GM21825 (cell line): ENCODE results near the gene RSPH1.

Experiments
- ATAC-seq: cut with Tn5 transposase; IDR thresholded peaks from one replicate; pipeline ENCODE4 v1.9.1; 2021; ENCODE audit warnings: mild to moderate bottlenecking, moderate library complexity; ENCODE audit not compliant: unreplicated experiment

RSPH1 gene

GRCh38 chr21:42467140-42467983, 28.7 kb downstream of the RSPH1 start:
- no peak for ATAC-seq

GRCh38 chr21:42466700-42467099, 29.3 kb downstream of the RSPH1 start:
- no peak for ATAC-seq

- ATAC-seq: no peak
These were observed 30.3 kb downstream of the RSPH1 start for GRCh38 chr21:42465803-42466127.

- no peak for ATAC-seq
These were observed 30.8 kb downstream of the RSPH1 start for GRCh38 chr21:42465008-42465802.

GRCh38 chr21:42463861-42464515, 32.0 kb downstream of the RSPH1 start:
- ATAC-seq: no peak

- ATAC-seq: no peak
These were observed 33.8 kb downstream of the RSPH1 start for GRCh38 chr21:42461881-42462877.

GRCh38 chr21:42461185-42461520, 34.9 kb downstream of the RSPH1 start:
- ATAC-seq: no peak

GRCh38 chr21:42460391-42461184, 35.4 kb downstream of the RSPH1 start:
- peak; percentile 54 for ATAC-seq

- ATAC-seq: no peak
These were observed 36.3 kb downstream of the RSPH1 start for GRCh38 chr21:42459546-42460215.

- no peak for ATAC-seq
These were observed 37.0 kb downstream of the RSPH1 start for GRCh38 chr21:42459082-42459460.

GRCh38 chr21:42456457-42456856, 39.6 kb downstream of the RSPH1 start:
- no peak for ATAC-seq

- no peak for ATAC-seq
These were observed 40.1 kb downstream of the RSPH1 start for GRCh38 chr21:42455754-42456440.

- ATAC-seq: no peak
These were observed 40.8 kb downstream of the RSPH1 start for GRCh38 chr21:42455196-42455595.

GRCh38 chr21:42454786-42455185, 41.2 kb downstream of the RSPH1 start:
- no peak for ATAC-seq

GRCh38 chr21:42453986-42454570, 41.9 kb downstream of the RSPH1 start:
- ATAC-seq: no peak

- ATAC-seq: no peak
These were observed 42.6 kb downstream of the RSPH1 start for GRCh38 chr21:42453224-42453985.

- no peak for ATAC-seq
These were observed 43.4 kb downstream of the RSPH1 start for GRCh38 chr21:42452401-42453223.
